ENCODE results near the gene TBCD.
"Not testable (repeated sequence)": the region's sequence is repeated elsewhere in the genome, so short reads cannot be mapped to it uniquely, and the experiment has no call there.

Gene TBCD

DNA sequence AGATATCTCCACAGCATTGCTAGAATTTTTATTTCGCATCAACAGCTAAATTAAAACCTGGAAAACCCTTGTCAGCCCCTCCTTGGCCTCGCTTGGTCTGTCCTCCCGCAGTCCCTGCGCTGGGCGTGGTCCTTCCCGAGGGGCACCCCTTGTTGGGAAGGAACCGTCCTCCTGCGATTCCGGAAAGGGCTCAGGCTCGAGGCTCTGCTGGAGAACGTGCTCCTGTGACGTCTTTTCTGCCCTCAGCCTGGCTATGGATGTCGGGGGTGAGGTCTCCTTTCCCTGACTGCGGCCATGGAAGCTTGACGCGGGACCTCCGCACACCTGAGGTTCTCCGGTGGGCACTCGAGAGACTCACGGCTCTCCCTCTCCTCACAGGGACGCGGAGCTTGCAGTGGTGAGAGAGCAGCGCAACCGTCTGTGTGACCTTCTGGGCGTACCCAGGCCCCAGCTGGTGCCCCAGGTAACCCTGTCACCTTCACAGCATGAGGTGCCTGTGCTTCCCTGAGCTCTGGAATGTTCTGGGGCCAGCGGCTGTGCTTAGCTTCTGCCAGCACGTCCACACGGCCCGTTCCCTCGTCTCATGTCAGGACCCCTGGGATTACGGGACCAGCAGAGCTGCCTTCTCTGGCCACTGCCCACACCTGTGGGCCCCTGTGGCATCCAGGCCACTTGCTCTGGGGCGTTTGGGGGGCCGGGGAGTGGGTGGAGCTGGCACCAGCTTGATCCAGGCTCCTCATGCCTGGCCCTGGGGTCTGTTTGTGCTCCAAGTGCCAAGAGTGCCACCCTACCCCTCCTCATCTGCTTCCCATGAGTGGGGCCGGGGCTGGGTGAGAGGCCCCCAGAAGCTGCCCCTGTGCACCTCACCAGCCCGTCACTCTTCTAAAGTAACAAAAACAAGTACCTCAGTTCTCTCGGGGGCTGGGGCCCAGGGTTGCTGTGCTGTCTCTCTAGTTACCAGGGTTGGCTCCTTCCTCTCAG is 189.4 kb downstream of the TBCD start:
- DNase-seq = no peak

DNA sequence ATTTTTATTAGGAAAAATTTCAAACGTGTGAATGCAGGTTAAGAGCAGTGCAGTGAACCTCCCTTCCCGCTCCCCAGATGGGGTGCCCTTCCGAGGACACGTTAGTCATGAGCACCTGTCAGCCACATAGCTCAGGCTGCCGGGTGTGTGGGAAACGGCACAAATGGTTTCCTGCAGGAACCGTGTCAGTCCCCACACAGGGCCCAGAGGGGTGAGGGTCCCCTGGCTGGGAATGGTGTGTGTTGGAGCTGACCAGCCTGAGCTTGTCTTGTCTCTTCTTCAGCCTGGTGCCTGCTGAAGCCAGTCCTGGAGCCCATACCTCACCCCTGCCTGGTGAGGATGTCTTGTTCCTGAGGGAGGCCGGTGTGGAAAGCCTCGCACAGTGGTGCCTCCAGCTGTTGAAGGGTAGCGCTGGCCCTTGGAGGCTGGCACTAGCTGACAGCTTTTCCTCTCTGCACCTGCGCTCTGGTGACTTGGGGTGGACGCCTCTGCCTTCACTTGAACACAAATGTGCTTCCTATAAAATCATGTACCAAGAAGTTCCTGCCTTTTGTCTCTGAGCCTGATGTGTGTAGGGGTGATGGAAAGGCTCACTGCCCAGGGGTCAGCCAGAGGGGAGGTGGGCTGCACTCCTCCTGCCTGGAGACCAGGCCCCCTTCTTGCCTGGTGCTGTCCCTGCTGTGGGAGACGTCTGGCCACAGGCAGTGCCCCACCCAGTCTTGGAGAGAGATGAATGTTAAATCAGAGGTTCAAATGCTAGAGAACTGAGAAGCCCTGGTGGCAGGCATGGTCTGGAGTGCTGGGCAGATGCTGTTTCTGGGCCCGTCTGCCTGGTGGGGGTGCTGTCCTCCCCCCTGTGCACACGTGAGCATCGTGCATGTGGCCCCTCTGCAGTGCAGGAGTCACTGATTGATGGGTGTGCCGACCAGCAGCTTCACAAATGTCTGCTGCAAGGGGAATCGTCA is 190.6 kb downstream of the TBCD start:
- no peak for DNase-seq

DNA sequence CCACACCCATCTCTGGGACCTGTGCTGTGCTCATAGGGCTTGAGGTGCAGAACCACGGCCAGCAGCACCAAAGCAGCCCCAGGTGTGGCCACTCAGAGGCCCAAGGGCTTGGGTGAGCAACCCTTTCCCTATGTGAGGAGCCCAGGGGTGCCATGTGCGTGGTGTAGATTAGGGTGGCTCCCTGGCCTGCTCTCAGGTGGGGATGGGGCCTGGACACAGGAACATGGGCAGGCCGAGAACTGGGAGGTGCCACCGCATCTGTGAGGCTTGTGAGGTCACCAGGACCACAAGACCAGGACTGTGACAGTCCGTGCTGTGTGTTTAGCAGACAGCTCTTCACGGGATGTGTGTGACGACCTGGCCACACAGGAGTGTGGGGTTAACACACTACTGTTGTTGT is 191.5 kb downstream of the TBCD start:
- DNase-seq = no peak

DNA sequence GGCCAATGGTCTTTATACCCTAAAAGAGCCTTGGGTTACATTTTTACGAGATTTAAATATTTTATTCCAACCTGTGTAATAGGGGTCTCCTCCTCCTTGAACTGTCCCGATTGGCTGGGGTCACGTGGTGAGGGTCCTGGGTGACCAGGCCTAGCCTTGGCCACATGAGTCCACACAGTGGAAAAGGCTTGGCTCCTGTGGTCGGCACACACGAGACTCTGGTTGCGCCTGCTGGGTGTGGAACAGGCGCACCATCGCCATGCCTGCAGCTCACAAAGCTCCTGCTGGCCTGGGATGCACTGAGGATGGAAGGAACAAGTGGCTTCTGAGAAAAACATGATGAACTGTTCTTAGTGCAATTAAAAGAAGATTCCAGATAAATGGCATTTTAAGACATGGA is 191.9 kb downstream of the TBCD start:
- no peak for DNase-seq

GRCh38 chr17:82944990-82945389 is 193.1 kb downstream of the TBCD start:
- DNase-seq = no peak

- no peak for DNase-seq
Measured at GRCh38 chr17:82946081-82946480, 194.2 kb downstream of the TBCD start.

- no peak for DNase-seq
Measured at GRCh38 chr17:82947051-82947991, 195.5 kb downstream of the TBCD start.

DNA sequence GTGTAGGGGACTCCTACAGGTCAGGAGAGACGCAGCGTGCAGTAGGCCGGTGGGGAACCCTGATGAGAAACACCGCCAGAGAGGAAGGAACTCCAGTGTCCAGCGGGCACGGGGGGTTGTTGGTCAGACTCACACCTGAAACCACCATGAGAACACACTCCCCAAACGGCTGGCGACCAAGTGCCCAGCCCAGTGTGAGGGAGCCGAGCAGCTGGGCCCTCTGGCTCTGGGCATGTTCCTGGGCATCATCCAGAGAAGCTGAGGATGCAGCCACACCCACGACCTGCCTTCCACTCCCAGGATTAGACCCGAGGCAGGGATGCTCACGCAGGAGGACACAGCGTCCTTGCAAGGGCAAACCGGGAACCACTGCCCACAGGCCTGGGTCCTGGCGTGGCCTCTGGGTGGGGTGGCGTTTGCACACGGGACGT is 196.2 kb downstream of the TBCD start:
- no peak for DNase-seq

DNA sequence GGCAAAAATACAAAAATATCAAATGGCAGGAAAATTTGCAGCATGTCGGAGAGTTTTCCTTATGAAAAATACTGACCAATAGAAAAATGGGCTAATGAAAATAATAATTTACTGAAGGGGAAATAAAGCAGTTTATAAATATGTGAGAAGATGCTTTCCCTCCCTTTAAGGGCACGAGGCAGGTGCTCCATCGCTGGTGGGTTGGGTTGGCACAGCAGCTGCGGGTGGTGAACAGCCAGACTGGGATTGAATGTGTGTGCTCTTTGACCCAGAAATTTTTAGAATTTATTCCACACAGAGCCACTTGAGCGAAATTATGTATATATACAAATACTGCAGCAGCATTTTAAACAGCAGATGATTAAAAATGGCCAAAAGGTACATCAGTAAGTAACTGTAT is 197.1 kb downstream of the TBCD start:
- no peak for DNase-seq

- DNase-seq = no peak
Measured at GRCh38 chr17:82949361-82949760, 197.5 kb downstream of the TBCD start.

DNA sequence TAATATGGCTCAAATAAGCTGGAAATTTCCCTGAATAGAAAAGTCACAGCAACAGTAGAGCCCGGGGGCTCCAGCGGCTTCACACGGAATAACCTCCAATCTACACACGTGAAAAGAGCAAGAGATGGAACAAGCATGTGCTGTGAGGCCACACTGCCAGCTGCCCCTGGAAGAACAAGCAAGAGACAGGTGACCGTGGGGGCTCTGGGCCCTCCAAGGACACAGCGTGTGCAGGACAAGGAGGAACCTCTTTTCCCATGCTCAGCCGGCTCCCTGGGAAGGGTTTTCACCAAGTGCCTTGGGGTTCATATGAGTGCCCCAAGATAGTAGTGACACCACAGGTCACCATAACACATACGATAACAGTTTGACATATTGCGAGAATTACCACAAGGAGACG is 198.1 kb downstream of the TBCD start:
- no peak for DNase-seq

- DNase-seq = no peak
Measured at GRCh38 chr17:82950525-82951102, 198.7 kb downstream of the TBCD start.

- DNase-seq = no peak
Measured at GRCh38 chr17:82952019-82952418, 200.2 kb downstream of the TBCD start.

DNA sequence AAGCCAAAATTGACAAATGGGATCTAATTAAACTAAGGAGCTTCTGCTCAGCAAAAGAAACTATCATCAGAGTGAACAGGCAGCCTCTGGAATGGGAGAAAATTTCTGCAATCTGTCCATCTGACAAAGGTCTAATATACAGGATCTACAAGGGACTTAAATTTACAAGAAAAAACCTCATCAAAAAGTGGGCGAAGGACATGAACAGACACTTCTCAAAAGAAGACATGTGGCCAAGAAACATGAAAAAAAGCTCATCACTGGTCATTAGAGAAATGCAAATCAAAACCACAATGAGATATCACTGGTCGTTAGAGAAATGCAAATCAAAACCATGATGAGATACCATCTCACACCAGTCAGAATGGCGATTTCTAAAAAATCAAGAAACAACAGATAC is 203.2 kb downstream of the TBCD start:
- DNase-seq = not testable (repeated sequence)

DNA sequence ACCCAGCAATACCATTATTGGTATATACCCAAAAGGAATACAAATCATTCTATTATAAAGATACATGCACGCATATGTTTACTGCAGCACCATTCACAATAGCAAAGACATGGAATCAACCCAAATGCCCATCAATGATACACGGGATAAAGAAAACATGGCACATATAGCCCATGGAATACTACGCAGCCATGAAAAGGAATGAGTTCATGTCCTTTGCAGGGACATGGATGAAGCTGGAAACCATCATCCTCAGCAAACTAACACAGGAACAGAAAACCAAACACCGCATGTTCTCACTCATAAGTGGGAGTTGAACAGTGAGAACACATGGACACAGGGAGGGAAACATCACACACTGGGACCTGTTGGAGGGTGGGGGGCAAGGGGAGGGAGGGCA is 203.8 kb downstream of the TBCD start:
- DNase-seq = not testable (repeated sequence)

GRCh38 chr17:82956146-82956725 is 204.4 kb downstream of the TBCD start:
- DNase-seq = no peak

DNA sequence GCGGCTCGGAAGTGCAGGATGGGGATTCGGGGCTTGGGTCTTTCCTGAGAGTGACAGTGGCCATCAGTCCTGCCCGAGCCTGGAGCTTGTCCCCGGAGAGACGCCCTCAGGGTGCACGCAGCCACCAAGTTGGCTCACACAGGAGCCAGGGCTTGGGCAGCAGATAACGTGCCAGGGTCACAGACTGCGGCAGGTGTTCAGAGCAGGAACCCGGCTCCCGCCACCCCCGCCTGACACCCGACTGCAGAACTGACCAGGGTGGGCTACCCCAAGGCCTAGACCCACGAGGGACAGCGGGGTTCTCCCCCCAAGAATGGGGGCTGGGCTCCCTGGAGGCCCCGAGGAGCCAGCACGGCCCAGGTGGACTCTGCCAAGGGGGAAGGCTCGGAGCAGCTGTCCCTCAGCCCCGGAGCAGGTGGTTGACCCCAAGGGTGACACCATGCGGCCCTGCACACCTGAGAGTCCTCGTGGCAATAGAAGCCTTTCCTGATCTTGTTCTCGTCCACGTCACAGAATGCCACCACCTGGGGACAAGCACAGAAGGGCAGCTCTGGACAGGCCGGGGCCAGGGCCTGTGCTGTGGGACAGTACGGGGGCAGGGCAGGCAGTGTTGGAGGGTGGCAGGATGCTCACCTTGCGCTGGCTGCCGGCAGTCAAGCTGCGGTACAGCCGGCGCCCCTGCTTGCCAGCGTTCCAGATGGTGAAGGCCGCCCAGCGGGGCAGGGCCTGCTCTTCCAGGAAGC is 205.0 kb downstream of the TBCD start:
- DNase-seq = no peak

- no peak for DNase-seq
Measured at GRCh38 chr17:82957469-82957795, 205.6 kb downstream of the TBCD start.

DNA sequence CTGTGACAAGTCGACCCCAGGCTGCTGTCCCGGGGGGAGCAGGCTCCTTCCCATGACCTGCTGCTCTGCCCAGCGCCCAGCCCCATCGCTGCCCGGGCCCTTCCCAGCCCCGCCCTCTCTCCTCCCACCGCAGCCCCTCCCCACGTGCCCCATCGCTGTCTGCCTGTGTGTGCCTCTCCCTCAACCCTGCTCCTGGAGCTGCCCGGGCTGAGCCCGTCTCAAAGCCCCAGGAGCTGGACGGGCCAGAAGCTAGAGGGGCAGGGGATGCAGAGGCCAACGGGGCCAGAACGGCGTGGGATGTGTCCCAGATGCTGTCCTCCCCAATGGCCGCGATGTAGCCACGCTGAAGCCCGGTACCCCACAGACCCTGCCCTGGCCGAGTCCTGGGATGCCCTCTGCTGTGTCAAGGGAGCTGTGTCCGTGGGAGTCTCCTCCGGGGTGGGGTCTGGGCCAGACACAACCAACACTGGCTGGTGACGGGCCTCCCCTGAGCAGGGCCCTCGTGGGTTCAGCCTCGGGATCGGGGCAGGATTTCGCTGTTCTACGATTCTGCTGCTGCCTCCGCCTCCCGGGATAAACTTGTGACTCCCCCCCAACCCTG is 206.2 kb downstream of the TBCD start:
- DNase-seq = no peak

GRCh38 chr17:82959242-82959930 is 207.5 kb downstream of the TBCD start:
- no peak for DNase-seq
